NCI-H2227 (cell line): Measurements from ENCODE around the gene RFX4.
"Not testable (repeated sequence)": the region's sequence is repeated elsewhere in the genome, so short reads cannot be mapped to it uniquely, and the experiment has no call there.

ENCODE experiments used
- DNase-seq: peaks from one replicate; lab custom pipeline; 2025; ENCODE audit not compliant: unreplicated experiment; lab: John Stamatoyannopoulos, UW

The RFX4 gene

DNA sequence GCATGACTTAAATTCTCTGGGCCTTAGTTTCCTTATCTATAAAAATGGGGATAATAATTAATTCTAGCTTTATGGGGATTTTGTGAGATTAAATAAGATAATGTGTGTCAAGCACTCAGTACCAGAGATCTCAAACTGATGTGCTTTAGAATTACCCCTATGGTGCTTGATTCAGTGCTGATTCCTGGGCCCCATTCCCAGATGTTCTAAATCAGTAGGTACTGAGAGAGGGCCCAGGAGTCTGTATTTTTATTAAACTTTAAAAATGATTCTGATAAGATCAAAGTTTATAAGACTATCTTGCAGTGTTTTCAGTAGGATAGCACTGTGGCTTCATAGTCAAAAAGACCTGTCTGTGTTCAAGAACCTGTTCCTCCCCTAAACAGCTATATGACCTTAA is 102.6 kb downstream of the RFX4 start:
- DNase-seq, result no peak

DNA sequence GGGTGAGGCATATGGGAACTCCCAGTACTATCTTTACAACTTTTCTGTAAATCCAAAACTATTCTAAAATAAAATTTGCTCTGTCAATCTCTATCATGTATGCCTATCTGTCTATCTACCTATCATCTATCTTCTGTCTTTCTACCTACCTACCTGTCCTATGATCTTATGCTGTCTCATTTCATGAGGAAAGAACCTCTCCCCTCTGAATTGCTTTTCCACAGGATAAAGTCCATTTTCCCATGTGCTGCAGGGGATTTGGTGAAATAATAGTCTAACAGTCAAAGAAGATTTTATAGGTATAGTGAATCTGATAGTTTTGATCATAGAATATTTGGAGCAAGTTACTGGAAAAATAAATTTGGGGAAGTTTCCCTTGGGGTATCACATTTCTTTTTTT is 104.9 kb downstream of the RFX4 start:
- DNase-seq, result no peak

DNA sequence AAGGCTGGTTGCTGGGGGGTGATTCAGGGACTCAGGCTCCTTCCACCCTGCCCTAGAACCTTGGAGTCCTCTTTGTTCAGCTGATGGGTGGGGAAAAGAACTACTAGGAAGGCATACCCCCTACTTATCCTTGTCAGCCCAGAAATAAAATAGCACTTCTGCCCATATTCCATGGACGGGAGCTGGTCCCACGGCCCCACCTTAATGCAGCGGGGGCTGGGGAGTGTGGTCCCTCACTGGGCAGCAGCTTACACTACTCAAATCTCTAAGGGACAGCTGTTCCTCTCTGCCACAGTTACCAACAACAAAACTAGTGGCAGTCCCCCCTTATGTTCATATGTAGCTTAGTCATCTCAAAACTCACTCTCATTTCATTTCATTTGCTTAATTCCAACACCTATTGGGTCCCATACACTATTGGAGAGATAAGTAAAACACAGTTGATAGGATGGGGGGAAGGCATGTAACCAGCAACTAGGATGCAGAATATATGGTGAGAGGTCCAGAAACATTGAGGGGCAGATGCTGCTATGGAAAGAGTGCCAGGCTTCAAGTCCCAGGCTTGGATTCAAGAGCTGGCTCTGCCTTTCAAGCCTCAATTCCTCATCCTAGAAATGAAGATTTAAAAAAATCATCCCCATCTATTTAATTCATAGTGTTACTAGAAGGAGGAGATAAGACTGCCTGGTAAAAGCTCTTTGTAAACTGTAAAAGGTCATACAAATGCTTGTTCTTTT is 107.9 kb downstream of the RFX4 start:
- no peak for DNase-seq

DNA sequence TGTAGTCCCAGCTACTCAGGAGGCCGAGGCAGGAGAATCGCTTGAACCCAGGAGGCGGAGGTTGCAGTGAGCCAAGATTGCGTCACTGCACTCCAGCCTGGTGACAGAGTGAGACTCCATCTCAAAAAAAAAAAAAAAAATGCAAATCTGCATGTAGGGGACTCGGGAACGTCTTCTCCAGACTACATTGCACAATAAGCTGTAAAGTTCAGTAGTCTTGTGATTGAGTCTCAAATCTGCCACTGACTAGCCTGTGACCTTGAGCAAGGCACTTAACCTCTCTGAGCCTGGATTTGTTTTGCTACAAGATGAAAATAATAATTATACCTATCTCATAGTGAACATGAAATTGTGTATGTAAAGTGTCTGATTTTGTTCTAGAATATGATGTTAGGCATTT is 109.2 kb downstream of the RFX4 start:
- DNase-seq, result not testable (repeated sequence)

DNA sequence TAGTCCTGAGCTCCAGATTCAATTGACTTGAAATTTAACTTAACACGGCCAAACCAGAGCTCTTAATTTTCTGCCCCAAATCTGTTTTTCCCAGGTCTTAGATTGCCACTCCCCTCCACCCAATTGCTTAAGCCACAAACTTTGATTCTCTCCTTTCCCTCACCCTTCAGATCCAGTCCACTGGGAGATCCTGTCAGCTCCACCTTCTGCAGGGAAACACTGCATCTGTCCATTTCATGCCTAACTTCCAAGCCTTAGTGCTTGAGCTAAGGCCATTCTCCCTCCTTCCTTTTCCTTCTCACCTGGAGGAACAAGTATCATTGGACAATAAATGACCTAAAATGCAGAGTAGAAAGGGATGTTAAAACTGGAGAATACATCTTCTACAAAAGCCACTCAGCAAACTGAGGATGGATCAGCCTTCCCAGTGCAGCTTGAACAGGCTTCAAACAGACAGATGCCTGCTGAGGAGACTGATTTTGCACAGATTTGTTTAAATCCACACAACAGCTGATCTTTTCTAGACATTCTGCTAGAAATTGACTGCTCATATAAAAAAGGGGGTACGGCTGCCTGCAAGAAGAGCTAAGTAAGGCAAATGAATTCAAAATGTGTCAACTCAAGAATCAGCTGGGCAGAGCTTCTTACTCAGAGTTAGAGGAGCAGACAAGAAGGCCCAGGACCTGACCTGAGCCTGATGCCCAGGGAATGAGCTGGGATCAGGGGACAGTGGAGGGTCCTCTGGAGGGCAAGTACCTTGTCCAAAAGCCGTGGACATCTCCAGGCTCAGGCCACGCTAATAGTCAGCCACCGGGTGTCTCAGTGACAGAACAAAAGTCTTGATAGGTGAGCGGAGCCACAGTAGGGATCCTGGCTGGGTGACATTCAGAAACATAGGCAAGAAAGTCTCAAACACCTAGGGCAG is 110.4 kb downstream of the RFX4 start:
- DNase-seq, result no peak

DNA sequence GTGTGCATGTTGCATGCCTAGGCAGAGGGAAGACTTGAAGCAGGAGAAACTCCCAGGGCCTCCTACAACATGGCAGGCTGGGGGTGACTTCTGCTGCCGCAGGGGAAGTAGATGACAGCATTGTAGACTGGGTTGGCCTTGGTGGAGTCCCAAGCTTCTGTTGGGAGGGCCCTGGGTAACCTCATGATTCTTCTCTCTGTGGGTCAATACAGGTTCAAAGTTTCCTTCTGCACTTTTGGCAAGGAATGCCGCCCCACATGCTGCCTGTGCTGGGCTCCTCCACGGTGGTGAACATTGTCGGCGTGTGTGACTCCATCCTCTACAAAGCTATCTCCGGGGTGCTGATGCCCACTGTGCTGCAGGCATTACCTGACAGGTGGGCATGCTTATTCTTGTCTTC is 113.3 kb downstream of the RFX4 start:
- DNase-seq, result no peak

DNA sequence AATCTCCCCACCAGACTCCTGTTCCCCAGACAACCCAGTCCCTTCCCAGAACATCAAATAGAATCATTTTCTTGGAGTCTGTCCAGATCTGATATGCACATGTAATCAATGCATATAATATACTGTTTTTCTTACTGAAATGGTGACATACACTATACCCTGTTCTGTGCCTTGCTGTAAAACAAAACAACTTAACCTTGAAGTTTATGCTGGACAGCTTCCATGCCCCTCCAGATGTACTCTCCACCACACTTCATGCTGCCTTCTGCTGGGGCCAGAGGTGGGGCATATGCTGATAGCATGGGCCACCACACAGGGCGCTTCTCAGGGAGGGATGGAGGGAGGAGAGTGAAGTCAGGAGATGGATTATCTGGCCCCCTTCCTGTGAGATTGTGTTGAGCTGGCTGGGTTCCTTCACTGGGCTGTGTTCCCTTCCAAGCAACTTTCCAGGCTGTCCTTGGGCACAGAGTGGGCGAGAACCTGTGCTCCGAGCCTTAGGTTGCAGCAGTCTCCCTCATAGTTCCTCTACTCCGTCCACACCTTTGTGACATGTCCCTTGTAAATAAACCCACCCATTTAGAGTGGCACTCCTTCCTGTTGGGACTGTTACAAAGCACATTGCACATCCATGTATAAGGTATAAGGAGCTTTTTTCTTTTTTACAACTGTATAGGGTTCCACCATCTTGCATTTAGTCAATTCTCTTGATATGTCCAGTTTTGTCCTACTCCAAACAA is 114.0 kb downstream of the RFX4 start:
- no peak for DNase-seq

DNA sequence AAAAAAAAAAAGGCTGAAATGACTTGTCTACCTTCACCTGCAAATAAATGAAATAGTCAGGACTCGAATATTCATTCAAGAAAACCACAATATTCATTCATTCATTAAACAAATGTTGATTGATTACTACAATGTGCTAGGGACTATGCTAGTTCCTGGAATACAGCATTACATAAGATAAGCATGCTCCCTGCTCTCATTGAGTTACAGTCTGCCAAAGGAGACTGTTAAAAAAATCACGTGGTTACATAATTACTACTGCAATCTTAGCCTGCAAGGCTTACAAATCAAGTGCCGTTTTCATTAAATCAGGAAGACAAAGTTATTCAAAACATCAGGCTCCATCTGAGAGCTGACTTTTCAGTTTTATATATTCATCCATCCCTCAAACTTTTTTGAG is 121.3 kb downstream of the RFX4 start:
- DNase-seq, result no peak

DNA sequence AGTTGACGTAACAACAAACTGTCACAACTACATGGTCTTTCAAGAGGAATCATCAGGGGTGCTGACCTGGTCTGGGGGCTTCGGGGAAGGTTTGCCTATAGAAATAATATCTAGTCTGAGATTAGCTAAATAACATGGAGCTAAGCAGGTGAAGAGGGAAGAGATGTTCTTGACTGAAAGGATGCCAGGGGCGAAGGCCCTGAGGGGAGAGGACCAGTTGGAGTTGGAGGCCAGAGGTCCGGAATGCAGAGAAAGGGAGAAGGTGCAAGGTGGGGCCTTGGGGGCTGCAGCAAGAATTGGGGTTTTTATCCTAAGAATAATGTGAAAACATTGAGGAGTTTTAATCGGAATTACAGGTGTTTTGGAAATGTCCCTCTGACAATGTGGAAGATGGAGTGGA is 123.2 kb downstream of the RFX4 start:
- DNase-seq, result no peak

DNA sequence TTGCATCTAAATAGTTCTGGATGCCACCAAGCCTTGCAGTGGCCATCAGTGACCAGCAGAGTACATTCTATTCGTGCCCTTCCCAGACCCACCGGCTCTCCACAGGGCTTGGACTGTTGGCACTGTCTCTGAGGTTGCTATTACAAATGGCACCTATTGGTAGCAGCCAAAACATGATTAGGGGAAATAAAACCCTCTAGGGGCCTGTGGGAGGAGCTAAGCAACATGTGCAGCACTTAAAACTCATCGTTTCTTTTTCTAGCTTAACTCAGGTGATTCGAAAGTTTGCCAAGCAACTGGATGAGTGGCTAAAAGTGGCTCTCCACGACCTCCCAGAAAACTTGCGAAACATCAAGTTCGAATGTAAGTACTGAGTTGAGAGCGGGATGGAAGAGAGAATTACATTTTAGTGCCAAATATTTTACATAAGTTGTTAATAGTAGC is 126.3 kb downstream of the RFX4 start:
- no peak for DNase-seq

DNA sequence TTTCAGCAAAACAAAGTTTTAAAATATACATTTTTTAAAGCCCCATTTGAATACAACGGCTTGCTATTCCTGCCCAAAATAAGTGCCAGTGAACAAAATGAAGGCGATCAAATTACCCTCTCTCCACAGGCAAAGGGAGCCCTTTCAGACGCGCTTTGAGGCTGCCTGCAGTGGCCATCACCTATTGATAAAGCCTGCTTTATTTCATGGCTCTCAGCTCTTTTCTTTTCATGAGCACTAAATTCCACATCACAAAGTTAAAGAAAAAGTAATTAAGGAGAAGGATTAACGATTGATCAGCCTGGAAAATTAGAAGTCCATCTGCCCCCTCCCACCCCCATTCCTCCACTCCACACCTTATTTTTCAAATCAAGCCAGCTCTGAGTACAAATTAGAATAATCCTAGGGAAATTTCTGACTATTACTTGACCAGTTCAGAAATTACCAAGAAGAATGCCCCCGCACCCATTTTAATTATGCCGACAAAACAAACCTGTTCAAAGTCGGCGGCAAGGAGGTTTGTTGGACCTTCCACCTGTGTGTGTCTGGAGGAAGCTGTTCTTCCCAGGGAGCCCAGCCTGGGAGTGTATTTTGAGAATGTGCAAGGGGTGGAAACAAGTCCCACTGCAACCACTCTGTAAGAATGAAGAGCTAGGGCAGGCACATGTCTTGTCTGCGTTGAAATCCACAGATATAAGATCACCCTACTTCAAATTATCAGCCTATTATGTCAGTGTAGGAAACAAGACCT is 127.5 kb downstream of the RFX4 start:
- no peak for DNase-seq

DNA sequence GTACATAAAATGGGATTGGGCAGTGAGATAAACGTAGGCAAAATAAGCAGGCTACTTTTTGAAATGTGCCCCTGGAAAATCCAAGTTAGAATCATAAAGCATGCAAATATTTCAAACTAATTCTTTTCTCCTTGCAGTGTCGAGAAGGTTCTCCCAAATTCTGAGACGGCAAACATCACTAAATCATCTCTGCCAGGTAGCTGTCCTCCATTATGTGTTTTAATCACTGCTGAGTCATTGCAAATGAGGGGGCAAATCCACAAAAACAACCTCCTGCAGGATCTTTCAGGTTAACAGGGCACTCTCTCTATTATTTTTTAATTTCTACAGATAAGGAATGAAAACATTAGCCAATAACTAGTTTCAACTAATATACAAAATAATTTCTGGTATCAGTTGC is 128.5 kb downstream of the RFX4 start:
- no peak for DNase-seq

DNA sequence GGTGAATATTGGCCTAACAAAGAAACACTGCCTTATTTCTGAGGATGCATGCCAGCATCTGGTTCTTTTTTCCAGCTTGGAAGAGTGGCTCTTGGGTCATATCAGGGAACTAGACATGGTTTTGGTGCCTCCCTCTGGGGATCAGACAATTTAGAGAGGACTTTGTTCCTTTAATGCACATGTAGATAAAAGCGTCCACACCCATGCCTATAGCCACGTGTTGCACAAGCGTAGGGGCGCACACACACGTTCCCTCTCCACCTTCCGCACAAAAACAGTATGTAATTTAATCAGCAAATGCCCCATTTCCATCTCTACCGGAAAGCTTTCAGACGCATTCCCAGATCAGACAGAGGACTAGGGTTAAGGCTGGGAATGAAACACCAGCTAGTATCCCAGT is 130.0 kb downstream of the RFX4 start:
- no peak for DNase-seq

DNA sequence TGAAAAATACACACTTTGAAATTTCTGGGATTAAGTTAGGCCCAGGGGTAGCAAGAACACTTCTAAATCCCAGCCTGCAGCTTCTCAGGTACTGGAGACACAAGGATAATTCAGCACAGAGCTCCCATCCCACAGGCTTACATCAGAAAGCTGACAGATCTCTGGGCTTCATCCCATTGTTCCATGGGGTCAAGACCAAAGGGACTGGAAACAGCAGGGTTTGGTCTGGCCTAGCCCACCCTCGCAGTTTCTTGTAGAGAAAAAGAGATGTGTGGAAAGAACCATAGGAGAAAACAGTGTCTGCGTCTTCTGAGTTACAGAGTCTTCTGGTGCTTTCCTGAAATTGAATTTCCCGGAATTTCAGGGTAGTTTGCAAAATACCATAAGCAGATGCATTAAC is 132.1 kb downstream of the RFX4 start:
- DNase-seq, result no peak

DNA sequence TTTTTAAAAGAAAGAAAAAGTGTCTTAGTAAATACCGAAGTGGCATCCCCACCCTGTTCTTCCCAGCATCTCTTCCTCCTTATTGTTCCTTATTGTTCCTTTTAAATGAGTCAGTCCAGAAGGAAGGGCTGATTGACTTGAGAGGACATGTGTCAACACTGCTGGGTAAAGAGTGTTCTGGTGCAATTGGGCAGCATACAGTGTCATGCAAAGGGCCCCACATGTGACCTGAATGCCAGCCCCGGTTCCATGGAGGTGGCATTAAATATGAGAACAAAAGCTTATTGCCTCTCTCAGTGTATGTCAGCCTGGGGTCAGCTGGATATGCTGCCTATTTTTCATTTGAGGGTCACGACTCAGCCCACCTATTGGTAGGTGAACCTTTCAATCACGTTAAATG is 132.8 kb downstream of the RFX4 start:
- DNase-seq, result no peak

DNA sequence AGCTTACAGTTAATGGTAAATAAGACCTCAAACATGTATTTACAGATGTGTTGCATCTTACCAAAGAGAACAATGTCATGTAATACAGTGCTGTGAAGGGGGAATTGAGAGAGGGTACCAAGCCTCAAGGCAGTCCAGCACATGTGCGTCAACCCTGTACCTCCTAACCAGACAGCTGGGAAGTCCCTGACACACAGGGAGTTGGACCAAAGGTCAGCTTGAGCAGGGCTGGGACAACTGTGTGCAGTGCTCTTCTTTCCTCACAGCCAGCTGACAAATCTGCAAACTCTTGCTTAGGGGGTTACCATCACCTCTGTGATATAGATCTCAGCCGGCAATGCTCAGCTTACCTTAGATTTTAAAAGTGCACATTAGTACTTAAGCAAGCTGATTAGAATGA is 134.9 kb downstream of the RFX4 start:
- no peak for DNase-seq

DNA sequence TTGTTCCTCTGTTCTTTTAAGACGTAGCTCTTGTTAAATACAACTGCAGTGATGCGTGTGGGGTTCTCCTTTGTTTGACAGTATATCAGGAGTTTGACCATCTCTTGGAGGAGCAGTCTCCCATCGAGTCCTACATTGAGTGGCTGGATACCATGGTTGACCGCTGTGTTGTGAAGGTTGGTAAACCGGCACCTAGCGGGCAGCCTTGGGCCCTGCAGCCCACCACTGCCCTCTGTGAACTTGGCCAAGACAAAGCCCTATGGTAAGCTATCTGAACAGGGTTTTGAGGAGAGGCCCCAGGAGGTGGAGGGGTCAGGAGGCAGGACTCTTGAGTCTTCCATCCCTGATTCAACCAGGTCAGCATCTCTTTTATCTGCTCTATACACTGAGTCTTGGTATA is 137.1 kb downstream of the RFX4 start:
- no peak for DNase-seq

DNA sequence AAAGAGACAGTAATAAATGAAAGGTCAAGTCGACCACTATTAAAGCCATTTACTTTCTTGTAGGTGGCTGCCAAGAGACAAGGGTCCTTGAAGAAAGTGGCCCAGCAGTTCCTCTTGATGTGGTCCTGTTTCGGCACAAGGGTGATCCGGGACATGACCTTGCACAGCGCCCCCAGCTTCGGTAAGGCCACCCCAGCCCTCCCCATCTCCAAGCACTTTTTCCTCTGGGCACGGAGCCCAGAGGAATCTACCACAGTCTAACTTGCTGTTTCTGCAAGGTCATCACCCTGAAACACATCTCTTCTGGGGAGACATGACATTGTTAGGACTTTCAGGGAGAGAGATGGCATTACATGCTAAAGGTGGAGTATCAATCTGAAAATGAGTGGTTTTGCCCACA is 137.9 kb downstream of the RFX4 start:
- DNase-seq, result no peak

DNA sequence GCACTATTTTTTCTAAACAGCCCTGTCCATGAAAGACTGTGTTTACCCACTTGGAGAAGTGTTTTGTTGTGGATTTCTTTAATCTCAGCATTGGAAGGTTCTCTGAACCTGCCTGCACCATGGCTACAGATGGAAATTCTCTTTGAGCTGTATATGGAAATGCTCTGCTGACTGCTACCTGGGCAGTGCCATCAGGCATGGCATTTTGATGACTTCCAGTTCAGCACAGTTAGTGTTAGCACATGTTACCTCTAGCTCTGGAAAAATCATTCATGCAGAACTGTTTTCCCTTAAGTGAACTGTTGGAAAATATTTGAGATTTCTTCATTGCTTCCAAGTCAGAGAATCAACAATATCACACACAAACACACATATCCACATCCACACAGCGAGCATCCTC is 139.1 kb downstream of the RFX4 start:
- DNase-seq, result no peak

DNA sequence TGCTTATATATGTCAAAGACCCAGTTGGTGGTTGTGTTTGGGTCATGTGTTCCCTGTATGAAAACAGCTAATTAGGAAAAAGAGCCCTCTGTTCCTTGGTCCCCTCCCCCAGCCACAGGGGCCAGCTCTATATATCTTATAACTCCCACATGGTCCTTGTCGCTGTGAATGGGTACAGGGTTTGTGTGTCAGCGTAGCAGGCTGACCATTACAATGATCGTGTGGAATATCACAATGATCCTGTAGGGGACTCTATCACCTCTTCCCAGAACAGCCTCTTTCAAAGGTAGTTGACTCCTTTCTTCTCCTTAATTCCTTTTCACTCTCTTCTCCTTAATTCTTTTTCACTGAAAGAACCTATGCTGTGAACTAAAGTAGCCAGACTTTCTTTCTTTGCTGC is 140.0 kb downstream of the RFX4 start:
- no peak for DNase-seq

DNA sequence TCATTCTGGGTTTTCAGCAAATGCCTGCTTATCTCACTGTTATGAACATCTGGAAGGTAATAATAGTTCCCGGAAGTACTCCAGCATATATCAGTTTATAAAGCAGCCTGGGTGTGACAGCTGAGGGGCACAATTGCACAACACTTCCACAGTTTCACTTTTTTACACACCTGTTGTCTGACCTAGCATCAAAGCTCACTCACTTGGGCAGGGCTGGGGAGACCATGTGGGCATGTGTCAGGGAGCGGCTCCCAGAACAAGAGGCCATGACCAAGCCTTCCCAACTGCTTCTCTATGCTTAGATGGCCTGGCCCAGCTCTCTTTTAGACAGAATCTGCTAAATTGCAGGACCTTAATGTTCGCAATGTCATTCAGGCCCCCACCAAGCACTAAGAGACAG is 140.6 kb downstream of the RFX4 start:
- no peak for DNase-seq
